ENCODE results near the gene FMNL2.
"Not testable (repeated sequence)": the region's sequence is repeated elsewhere in the genome, so short reads cannot be mapped to it uniquely, and the experiment has no call there.

The FMNL2 gene

GRCh38 chr2:152320814-152321213 is 14.2 kb upstream of the FMNL2 start:
- Histone ChIP-seq H3K4me1 (ENCODE audit: control insufficient read depth, insufficient read depth, low read length) (no peaks in the 10 kb centered on the region), H3K9ac (ENCODE audit: low read depth, low read length) (no peak overlapping the region), H3K4me3 (ENCODE audit: low read depth, low read length) (no peak overlapping the region), H3K27me3 (ENCODE audit: control insufficient read depth, insufficient read depth, low read length) (no peaks in the 10 kb centered on the region), H3K27ac (ENCODE audit: low read depth, low read length) (no peak overlapping the region), H3K36me3 (ENCODE audit: control insufficient read depth, insufficient read depth, low read length) (no peaks in the 10 kb centered on the region), H3K9me3 (ENCODE audit: control insufficient read depth, insufficient read depth, low read length) (no peaks in the 10 kb centered on the region)

- Histone ChIP-seq H3K36me3 (ENCODE audit: control insufficient read depth, insufficient read depth, low read length) (no peaks in the 10 kb centered on the region), H3K27me3 (ENCODE audit: control insufficient read depth, insufficient read depth, low read length) (no peaks in the 10 kb centered on the region), H3K9ac (ENCODE audit: low read depth, low read length) (no peak overlapping the region), H3K4me3 (ENCODE audit: low read depth, low read length) (no peak overlapping the region), H3K9me3 (ENCODE audit: control insufficient read depth, insufficient read depth, low read length) (no peaks in the 10 kb centered on the region), H3K4me1 (ENCODE audit: control insufficient read depth, insufficient read depth, low read length) (no peaks in the 10 kb centered on the region), H3K27ac (ENCODE audit: low read depth, low read length) (no peak overlapping the region)
Observed at GRCh38 chr2:152322222-152322621, 12.8 kb upstream of the FMNL2 start.

- H3K27me3 ChIP-seq (ENCODE audit: control insufficient read depth, insufficient read depth, low read length); H3K9ac ChIP-seq (ENCODE audit: low read depth, low read length); H3K9me3 ChIP-seq (ENCODE audit: control insufficient read depth, insufficient read depth, low read length); H3K4me3 ChIP-seq (ENCODE audit: low read depth, low read length); H3K36me3 ChIP-seq (ENCODE audit: control insufficient read depth, insufficient read depth, low read length); H3K27ac ChIP-seq (ENCODE audit: low read depth, low read length); H3K4me1 ChIP-seq (ENCODE audit: control insufficient read depth, insufficient read depth, low read length): not testable (repeated sequence)
Observed at GRCh38 chr2:152325126-152325525, 9.8 kb upstream of the FMNL2 start.

- no peaks in the 10 kb centered on the region for H3K9me3 ChIP-seq (ENCODE audit: control insufficient read depth, insufficient read depth, low read length)
- H3K4me3 ChIP-seq (ENCODE audit: low read depth, low read length), result no peak overlapping the region
- H3K27ac ChIP-seq (ENCODE audit: low read depth, low read length), result no peak overlapping the region
- 0 out of 2 replicates have a peak, but pooled peaks cover 3% of the 10 kb centered on the region for H3K4me1 ChIP-seq (ENCODE audit: control insufficient read depth, insufficient read depth, low read length)
- no peak overlapping the region for H3K9ac ChIP-seq (ENCODE audit: low read depth, low read length)
- H3K27me3 ChIP-seq (ENCODE audit: control insufficient read depth, insufficient read depth, low read length), result no peaks in the 10 kb centered on the region
- no peaks in the 10 kb centered on the region for H3K36me3 ChIP-seq (ENCODE audit: control insufficient read depth, insufficient read depth, low read length)
Observed at GRCh38 chr2:152326710-152327109, 8.3 kb upstream of the FMNL2 start.

- Histone ChIP-seq H3K27me3 (ENCODE audit: control insufficient read depth, insufficient read depth, low read length) (no peaks in the 10 kb centered on the region), H3K27ac (ENCODE audit: low read depth, low read length) (no peak overlapping the region), H3K9ac (ENCODE audit: low read depth, low read length) (no peak overlapping the region), H3K4me1 (ENCODE audit: control insufficient read depth, insufficient read depth, low read length) (0 out of 2 replicates have a peak, but pooled peaks cover 3% of the 10 kb centered on the region), H3K4me3 (ENCODE audit: low read depth, low read length) (no peak overlapping the region), H3K36me3 (ENCODE audit: control insufficient read depth, insufficient read depth, low read length) (no peaks in the 10 kb centered on the region), H3K9me3 (ENCODE audit: control insufficient read depth, insufficient read depth, low read length) (no peaks in the 10 kb centered on the region)
Observed at GRCh38 chr2:152328013-152328412, 7.0 kb upstream of the FMNL2 start.

- no peak overlapping the region for H3K27ac ChIP-seq (ENCODE audit: low read depth, low read length)
- no peak overlapping the region for H3K4me3 ChIP-seq (ENCODE audit: low read depth, low read length)
- no peaks in the 10 kb centered on the region for H3K9me3 ChIP-seq (ENCODE audit: control insufficient read depth, insufficient read depth, low read length)
- no peaks in the 10 kb centered on the region for H3K36me3 ChIP-seq (ENCODE audit: control insufficient read depth, insufficient read depth, low read length)
- peaks cover 8% of the 10 kb centered on the region; the same call in 1 of the 2 replicates for H3K4me1 ChIP-seq (ENCODE audit: control insufficient read depth, insufficient read depth, low read length)
- H3K9ac ChIP-seq (ENCODE audit: low read depth, low read length), result no peak overlapping the region
- H3K27me3 ChIP-seq (ENCODE audit: control insufficient read depth, insufficient read depth, low read length), result peaks cover 2% of the 10 kb centered on the region; the same call in 1 of the 2 replicates
Observed at GRCh38 chr2:152330235-152330866, 4.6 kb upstream of the FMNL2 start.

GRCh38 chr2:152334701-152335015 is 316 bp upstream of the FMNL2 start:
- Histone ChIP-seq H3K27ac (ENCODE audit: low read depth, low read length) (no peak overlapping the region), H3K36me3 (ENCODE audit: control insufficient read depth, insufficient read depth, low read length) (no peaks in the 10 kb centered on the region), H3K9ac (ENCODE audit: low read depth, low read length) (0 out of 2 replicates have a peak overlapping the region, but pooled peaks have one; percentile 3), H3K4me1 (ENCODE audit: control insufficient read depth, insufficient read depth, low read length) (peaks cover 33% of the 10 kb centered on the region), H3K9me3 (ENCODE audit: control insufficient read depth, insufficient read depth, low read length) (no peaks in the 10 kb centered on the region), H3K27me3 (ENCODE audit: control insufficient read depth, insufficient read depth, low read length) (peaks cover 2% of the 10 kb centered on the region; the same call in 1 of the 2 replicates), H3K4me3 (ENCODE audit: low read depth, low read length) (peak overlapping the region; percentile 81)

- Histone ChIP-seq H3K36me3 (ENCODE audit: control insufficient read depth, insufficient read depth, low read length) (no peaks in the 10 kb centered on the region), H3K27ac (ENCODE audit: low read depth, low read length) (peak overlapping the region; percentile 84), H3K27me3 (ENCODE audit: control insufficient read depth, insufficient read depth, low read length) (peaks cover 2% of the 10 kb centered on the region; the same call in 1 of the 2 replicates), H3K9me3 (ENCODE audit: control insufficient read depth, insufficient read depth, low read length) (no peaks in the 10 kb centered on the region), H3K4me1 (ENCODE audit: control insufficient read depth, insufficient read depth, low read length) (peaks cover 30% of the 10 kb centered on the region), H3K4me3 (ENCODE audit: low read depth, low read length) (peak overlapping the region; percentile 81), H3K9ac (ENCODE audit: low read depth, low read length) (peak overlapping the region; percentile 55)
Observed at GRCh38 chr2:152335726-152336118, 748 bp downstream of the FMNL2 start.

GRCh38 chr2:152336119-152336853 is 1.3 kb downstream of the FMNL2 start:
- peaks cover 2% of the 10 kb centered on the region; the same call in 1 of the 2 replicates for H3K27me3 ChIP-seq (ENCODE audit: control insufficient read depth, insufficient read depth, low read length)

GRCh38 chr2:152336854-152337510 is 2.0 kb downstream of the FMNL2 start:
- H3K9ac ChIP-seq (ENCODE audit: low read depth, low read length), result no peak overlapping the region
- peaks cover 30% of the 10 kb centered on the region for H3K4me1 ChIP-seq (ENCODE audit: control insufficient read depth, insufficient read depth, low read length)
- H3K4me3 ChIP-seq (ENCODE audit: low read depth, low read length), result peak overlapping the region; percentile 81
- H3K9me3 ChIP-seq (ENCODE audit: control insufficient read depth, insufficient read depth, low read length), result no peaks in the 10 kb centered on the region
- peak overlapping the region; percentile 44 for H3K27ac ChIP-seq (ENCODE audit: low read depth, low read length)
- no peaks in the 10 kb centered on the region for H3K36me3 ChIP-seq (ENCODE audit: control insufficient read depth, insufficient read depth, low read length)
- H3K27me3 ChIP-seq (ENCODE audit: control insufficient read depth, insufficient read depth, low read length), result peaks cover 2% of the 10 kb centered on the region; the same call in 1 of the 2 replicates

More at GRCh38 chr2:152336119-152336853, 1.3 kb downstream of the FMNL2 start:
- Histone ChIP-seq H3K4me3 (ENCODE audit: low read depth, low read length) (peak overlapping the region; percentile 81), H3K4me1 (ENCODE audit: control insufficient read depth, insufficient read depth, low read length) (peaks cover 30% of the 10 kb centered on the region), H3K36me3 (ENCODE audit: control insufficient read depth, insufficient read depth, low read length) (no peaks in the 10 kb centered on the region), H3K9ac (ENCODE audit: low read depth, low read length) (peak overlapping the region; percentile 55), H3K27ac (ENCODE audit: low read depth, low read length) (no peak overlapping the region), H3K9me3 (ENCODE audit: control insufficient read depth, insufficient read depth, low read length) (no peaks in the 10 kb centered on the region)

- Histone ChIP-seq H3K9ac (ENCODE audit: low read depth, low read length) (no peak overlapping the region), H3K27ac (ENCODE audit: low read depth, low read length) (no peak overlapping the region), H3K27me3 (ENCODE audit: control insufficient read depth, insufficient read depth, low read length) (peaks cover 2% of the 10 kb centered on the region; the same call in 1 of the 2 replicates), H3K36me3 (ENCODE audit: control insufficient read depth, insufficient read depth, low read length) (no peaks in the 10 kb centered on the region), H3K4me1 (ENCODE audit: control insufficient read depth, insufficient read depth, low read length) (peaks cover 30% of the 10 kb centered on the region), H3K9me3 (ENCODE audit: control insufficient read depth, insufficient read depth, low read length) (no peaks in the 10 kb centered on the region), H3K4me3 (ENCODE audit: low read depth, low read length) (peak overlapping the region; percentile 81)
Observed at GRCh38 chr2:152337511-152337903, 2.5 kb downstream of the FMNL2 start.
